GM18867 (cell line): ENCODE data around the gene TUBA3D.
A peak's percentile ranks its signal among the peaks of the same experiment; 100 is the strongest.
"Not testable (repeated sequence)": the region's sequence is repeated elsewhere in the genome, so short reads cannot be mapped to it uniquely, and the experiment has no call there.

ENCODE experiments used
- ATAC-seq: cut with Tn5 transposase; IDR thresholded peaks from one replicate; pipeline ENCODE4 v1.9.1; 2021; ENCODE audit warnings: mild to moderate bottlenecking, moderate library complexity; ENCODE audit not compliant: unreplicated experiment

Gene TUBA3D

GRCh38 chr2:131514408-131515166 lies 38.7 kb downstream of the TUBA3D start:
- ATAC-seq: peak; percentile 68

- not testable (repeated sequence) for ATAC-seq
Measured at GRCh38 chr2:131515235-131515634, 39.3 kb downstream of the TUBA3D start.

- no peak for ATAC-seq
Measured at GRCh38 chr2:131516011-131516410, 40.1 kb downstream of the TUBA3D start.

GRCh38 chr2:131516621-131517020 lies 40.7 kb downstream of the TUBA3D start:
- not testable (repeated sequence) for ATAC-seq

- ATAC-seq: no peak
Measured at GRCh38 chr2:131517106-131517831, 41.4 kb downstream of the TUBA3D start.

- ATAC-seq: not testable (repeated sequence)
Measured at GRCh38 chr2:131517856-131518255, 41.9 kb downstream of the TUBA3D start.

- ATAC-seq: not testable (repeated sequence)
Measured at GRCh38 chr2:131518531-131518930, 42.6 kb downstream of the TUBA3D start.

GRCh38 chr2:131519466-131519865 lies 43.5 kb downstream of the TUBA3D start:
- ATAC-seq: no peak

- ATAC-seq: not testable (repeated sequence)
Measured at GRCh38 chr2:131519871-131520470, 44.1 kb downstream of the TUBA3D start.

- no peak for ATAC-seq
Measured at GRCh38 chr2:131520526-131520925, 44.6 kb downstream of the TUBA3D start.

- ATAC-seq: not testable (repeated sequence)
Measured at GRCh38 chr2:131521524-131521923, 45.6 kb downstream of the TUBA3D start.

GRCh38 chr2:131521961-131522781 lies 46.3 kb downstream of the TUBA3D start:
- no peak for ATAC-seq

- not testable (repeated sequence) for ATAC-seq
Measured at GRCh38 chr2:131525256-131525655, 49.3 kb downstream of the TUBA3D start.

- ATAC-seq: peak; percentile 86
Measured at GRCh38 chr2:131527131-131528001, 51.4 kb downstream of the TUBA3D start, which contains the start of gene CCDC74A. CCDC74A (plus strand) TSS chr2:131527888; CDS start chr2:131527971, 83 bp downstream.

GRCh38 chr2:131528981-131529863 lies 53.3 kb downstream of the TUBA3D start:
- ATAC-seq: peak; percentile 73

GRCh38 chr2:131529864-131530445 lies 54.0 kb downstream of the TUBA3D start:
- not testable (repeated sequence) for ATAC-seq

GRCh38 chr2:131530626-131531344 lies 54.9 kb downstream of the TUBA3D start:
- not testable (repeated sequence) for ATAC-seq
